HG03095 (cell line): ENCODE results near the gene RNF217.
"Not testable (repeated sequence)": the region's sequence is repeated elsewhere in the genome, so short reads cannot be mapped to it uniquely, and the experiment has no call there.

Experiments used
- ATAC-seq: cut with Tn5 transposase; IDR thresholded peaks from one replicate; pipeline ENCODE4 v1.9.1; 2021; ENCODE audit warnings: moderate library complexity; ENCODE audit not compliant: unreplicated experiment

RNF217 gene

DNA sequence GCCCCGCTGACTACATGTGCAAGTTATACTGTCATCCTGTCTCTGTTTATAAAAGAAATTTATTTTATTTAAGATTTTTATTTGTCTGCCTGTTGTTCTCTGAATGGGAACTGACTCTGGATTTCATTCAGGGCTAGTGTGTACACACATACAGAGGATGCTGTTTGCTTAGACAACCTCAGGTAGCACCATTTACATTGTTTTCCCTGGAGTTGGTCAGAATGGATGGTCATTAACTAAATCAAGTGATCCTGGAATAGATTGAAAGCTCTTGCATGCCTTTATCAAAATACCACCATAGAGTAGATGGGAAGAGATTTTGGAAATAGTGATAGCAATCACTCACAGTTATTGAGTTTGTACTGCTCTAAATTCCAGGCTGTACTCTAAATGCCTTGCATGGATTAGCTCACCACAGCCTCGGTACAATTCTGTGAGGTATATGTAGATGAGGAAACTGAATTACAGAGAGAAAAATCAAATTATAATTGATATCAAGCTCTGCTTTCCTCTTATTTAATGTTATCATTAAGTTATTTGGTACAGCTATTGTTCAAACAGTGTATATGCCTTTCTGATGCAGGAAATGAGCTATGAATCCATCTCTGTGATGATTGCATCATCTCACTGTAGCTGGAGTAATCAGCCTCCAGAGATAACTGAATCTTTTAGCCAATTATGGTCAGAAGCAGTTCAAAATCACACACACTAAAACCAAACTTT, 51.9 kb downstream of the RNF217 start:
- no peak for ATAC-seq

DNA sequence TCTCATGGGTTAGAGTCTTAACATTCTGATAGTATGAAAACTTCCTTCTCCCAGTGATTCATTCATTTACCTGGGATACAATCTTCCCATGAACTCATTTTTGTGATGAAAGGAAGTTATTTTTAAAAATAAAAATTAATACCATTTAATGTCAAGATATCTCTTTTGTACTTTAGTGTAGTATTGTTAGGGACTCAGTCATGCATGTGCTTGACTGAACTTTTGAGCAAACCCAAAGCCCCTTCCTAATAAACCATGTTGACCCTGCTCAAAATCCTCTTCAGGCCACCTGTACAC, 52.4 kb downstream of the RNF217 start:
- ATAC-seq, result no peak

DNA sequence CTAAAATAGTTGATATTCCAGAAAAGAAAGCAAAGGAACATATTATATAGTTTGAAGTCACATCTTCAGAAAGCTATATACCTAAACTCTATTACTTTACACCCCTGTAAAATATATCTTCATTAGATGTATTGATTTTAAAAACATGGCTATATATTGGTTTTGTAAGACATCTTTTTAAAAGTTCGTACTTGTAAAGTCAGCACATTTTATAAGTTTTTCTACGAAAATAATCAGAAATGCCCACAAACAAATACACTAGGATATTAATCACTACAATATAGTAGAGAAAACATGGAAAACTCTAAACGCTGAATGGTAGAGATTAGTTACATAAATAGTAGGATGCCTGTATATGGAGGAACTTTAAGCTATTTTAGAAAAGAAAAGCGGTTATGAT, 52.9 kb downstream of the RNF217 start:
- no peak for ATAC-seq

DNA sequence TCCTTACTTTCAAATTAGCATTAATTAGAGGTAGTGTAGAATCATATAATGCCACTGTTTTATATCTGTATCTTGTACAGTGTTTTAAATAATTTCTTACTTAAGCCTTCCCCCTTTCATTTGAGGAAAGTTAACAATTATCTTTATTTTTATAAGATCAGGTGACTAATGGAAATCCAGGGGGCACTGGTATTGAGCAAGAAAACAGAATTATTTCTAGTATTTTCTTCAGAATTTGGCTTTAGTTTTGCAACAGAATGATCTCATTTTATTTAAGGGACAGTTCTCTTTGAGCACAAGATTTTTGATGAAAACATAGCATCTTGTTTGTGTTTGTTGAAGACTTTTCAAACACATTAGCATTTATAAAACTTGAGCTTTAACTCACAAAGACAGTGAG, 55.9 kb downstream of the RNF217 start:
- no peak for ATAC-seq

DNA sequence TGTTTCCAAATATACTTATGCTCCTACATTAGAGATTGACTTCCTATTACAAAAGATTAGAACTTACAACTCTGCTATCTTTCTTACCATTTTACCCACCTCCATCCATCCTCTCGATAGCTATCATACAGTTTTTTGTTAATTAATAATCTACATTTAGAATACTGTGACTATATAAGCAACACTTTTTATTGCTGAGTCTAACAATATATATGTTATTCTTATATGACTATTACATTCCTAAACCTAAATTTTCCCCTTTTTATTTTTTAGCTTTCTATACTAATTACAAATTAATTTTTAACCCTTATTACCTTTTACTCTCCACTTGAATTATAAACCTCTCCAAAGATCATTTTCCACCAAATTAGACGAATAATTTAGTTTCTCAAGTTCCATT, 57.0 kb downstream of the RNF217 start:
- ATAC-seq, result no peak

DNA sequence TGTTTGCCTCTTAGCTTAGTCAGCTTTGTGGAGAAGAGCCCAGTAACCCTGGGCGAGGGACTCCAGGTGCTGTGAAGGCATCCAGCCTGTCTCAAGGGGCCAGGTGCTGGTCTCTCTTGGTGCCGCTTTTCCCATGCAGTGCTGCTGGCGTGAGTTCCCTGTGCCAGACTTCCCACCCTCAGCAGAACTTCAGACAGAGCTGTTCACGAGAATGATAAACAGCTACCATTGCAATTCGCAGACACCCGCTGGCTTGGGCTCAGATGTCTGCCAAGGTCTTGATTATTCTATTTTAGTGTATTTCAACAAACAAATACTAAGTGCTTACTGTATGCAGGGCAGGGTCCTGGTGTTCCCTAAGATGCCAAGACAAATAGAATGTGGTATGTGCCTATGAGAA, 57.7 kb downstream of the RNF217 start:
- ATAC-seq, result no peak

DNA sequence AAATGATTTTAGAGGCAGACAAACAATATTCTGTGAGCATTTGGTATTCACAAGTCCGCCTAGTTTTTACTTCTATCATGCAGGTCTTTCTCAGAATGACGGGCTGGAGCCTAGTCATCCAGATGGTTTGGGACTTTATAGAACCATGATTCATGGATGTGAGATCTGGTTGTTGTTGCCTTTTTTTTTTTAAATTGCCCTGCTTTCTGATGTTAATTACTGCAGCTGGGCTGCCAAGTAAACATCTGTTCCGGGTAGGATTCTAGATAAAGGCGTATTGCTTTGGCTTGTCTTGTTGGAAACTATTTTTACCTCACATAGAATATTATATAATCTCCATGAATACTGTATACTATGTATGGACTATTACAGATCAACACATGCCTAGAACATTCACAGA, 58.1 kb downstream of the RNF217 start:
- ATAC-seq, result no peak

DNA sequence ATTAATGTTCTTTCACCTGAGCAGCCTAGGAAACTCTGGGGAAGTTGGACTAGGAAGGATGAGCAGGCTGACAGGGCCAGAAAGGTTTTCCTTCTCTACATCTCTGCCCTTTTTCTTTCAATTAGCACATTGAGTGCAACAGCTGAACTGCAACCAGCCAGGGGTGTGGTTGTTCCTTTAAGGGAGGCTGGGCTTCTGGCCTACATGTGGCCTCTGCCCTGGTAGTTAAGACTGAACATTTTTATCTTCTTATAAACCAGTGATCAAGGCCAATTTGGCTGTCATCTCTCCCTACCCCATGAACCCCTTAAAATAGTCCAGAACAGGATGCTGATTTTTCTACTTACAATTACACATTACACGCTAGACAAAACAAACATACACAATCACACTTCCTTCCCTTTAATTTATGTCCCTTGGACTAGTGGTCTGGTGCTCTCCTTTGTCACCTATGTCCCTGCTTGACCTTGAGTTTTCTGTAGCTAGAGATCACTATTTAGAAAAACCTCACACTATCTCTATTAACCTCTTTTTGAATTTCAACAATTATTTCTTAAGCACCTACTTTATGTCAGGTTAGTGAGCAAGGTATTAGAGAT, 60.3 kb downstream of the RNF217 start:
- ATAC-seq, result no peak

DNA sequence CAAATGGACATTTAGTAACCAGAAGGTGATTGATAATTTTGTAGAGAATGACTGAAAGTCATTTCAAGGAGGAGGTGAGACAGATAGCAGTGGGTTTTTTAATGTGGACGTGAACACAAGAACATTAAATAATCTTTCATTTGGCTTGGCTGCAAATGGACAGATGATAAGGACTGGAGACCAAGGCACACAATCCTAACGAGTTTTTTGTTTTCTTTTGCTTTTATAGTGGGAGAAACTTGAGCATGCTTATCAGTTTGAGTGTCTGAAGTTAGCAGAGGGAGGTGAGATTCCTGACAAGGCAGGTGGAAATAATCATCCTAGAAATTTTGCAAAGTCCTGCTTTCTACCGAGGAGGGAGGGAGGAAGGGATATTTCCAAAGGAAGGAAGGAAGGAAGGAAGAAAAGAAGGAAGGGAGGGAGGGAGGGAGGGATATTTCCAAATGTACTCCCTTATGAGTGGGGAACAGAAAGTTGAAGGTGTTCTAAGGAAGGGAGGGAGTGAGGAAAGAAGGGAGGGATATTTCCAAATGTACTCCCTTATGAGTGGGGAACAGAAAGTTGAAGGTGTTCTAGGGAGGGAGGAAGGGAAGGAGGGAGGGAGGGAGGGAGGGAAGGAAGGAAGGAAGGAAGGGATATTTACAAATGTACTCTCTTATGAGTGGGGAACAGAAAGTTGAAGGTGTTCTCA, 63.1 kb downstream of the RNF217 start:
- no peak for ATAC-seq

DNA sequence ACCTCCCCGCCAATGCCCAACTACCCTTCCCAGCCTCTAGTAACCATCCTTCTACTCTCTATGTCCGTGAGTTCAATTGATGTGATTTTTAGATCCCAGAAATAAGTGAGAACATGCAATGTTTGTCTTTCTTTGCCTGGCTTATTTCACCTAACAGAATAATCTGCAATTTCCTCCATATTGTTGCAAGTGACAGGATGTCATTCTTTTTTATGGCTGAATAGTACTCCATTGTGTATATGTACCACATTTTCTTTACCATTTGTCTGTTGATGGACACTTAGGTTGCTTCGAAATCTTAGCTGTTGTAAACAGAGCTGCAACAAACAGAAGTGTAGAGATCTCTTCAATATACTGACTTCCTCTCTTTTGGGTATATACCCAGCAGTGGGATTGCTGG, 65.0 kb downstream of the RNF217 start:
- ATAC-seq, result no peak

DNA sequence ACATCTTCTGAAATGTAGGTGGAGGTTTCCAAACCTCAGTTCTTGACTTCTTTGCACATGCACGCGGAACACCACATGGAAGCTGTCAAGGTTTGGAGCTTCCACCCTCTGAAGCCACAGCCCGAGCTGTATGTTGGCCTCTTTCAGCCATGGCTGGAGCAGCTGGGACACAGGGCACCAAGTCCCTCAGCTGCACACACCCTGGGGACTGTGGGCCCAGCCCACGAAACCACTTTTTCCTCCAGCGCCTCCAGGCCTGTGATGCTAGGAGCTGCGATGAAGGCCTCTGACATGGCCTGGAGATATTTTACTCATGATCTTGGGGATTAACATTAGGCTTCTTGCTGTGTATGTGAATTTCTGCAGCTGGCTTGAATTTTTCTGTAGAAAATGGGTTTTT, 68.7 kb downstream of the RNF217 start:
- no peak for ATAC-seq

DNA sequence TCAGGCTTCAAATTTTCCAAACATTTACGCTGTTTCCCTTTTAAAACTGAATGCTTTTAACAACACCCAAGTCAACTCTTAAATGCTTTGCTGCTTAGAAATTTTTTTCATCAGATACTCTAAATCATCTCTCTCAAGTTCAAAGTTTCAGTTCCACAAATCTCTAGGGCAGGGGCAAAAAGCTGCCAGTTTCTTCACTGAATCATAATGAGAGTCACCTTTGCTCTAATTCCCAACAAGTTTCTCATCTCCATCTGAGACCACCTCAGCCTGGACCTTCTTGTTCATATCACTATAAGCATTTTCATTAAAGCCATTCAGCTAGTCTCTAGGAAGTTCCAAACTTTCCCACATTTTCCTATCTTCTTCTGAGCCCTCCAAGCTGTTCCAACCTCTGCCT, 69.1 kb downstream of the RNF217 start:
- no peak for ATAC-seq

DNA sequence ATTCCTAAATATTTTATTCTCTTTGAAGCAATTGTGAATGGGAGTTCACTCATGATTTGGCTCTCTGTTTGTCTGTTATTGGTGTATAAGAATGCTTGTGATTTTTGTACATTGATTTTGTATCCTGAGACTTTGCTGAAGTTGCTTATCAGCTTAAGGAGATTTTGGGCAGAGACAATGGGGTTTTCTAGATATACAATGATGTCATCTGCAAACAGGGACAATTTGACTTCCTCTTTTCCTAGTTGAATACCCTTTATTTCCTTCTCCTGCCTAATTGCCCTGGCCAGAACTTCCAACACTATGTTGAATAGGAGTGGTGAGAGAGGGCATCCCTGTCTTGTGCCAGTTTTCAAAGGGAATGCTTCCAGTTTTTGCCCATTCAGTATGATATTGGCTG, 72.7 kb downstream of the RNF217 start:
- ATAC-seq, result not testable (repeated sequence)

DNA sequence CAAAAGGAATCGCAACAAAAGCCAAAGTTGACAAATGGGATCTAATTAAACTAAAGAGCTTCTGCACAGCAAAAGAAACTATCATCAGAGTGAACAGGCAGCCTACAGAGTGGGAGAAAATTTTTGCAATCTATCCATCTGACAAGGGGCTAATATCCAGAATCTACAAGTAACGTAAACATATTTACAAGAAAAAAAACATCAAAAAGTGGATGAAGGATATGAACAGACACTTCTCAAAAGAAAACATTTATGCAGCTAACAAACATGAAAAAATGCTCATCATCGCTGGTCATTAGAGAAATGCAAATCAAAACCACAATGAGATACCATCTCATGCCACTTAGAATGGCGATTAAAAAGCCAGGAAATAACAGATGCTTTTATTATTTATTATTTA, 74.2 kb downstream of the RNF217 start:
- ATAC-seq, result not testable (repeated sequence)

DNA sequence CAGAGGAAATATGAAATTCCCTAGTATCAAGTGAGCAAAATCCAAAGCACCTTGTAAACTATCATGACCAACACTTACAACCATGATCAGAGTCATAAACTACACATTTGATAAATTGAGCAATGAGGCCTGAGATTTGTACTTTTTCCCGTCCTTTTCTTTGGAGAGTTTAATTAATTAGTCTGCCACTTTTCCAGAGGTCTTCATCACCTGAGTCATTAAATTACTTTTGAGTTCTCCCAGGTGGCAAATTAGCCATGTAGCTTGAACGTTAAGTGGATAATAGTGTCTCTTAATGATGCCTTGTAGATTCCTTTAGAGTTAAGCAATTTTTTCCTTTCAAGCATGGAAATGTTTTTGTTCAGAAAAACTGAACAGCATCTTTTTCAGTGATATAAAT, 75.6 kb downstream of the RNF217 start:
- ATAC-seq, result no peak

DNA sequence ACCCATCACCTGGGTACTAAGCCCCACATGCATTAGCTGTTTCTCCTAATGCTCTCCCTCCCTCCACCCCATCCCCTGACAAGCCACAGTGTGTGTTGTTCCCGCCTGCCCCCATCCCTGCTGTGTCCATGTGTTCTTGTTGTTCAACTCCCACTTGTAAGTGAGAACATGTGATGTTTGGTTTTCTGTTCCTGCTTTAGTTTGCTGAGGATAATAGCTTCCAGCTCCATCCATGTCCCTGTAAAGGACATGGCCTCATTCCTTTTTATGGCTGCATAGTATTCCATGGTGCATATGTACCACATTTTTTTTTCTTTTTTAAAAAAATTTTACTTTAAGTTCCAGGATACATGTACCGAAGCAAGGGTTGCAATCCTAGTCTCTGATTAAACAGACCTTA, 76.7 kb downstream of the RNF217 start:
- ATAC-seq, result no peak

DNA sequence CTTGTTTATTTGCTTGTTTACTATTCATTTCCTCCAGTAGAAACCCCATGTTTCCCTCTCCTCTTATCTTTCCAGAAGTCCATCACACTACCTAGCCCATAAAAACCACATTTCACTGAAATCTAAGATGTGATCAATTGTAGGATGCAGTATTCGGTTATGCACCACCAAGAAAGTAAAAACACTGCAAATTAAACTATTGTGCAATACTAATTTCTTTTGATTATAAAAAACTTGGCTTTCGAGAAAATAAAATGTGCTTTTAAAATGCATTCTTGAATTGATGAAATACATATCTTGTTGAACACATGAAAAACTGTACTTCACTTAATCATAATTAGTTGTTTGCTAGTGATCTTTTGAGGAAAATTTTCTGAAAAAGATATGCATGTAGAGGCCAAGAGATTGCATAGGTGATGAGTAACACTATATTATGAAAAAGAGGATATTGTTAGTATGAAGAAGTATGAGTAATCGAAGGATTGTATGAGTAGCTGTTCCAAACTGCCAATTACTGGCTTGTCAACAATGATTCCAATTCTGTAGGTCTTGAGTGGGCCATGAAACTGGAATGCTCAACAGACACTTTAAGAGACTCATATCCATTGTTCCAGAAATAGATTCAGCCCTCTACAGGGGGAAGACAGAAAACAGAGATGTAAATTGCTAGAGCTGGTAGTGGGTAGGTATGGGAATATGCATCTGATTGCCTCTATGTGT, 79.7 kb downstream of the RNF217 start:
- ATAC-seq, result no peak

DNA sequence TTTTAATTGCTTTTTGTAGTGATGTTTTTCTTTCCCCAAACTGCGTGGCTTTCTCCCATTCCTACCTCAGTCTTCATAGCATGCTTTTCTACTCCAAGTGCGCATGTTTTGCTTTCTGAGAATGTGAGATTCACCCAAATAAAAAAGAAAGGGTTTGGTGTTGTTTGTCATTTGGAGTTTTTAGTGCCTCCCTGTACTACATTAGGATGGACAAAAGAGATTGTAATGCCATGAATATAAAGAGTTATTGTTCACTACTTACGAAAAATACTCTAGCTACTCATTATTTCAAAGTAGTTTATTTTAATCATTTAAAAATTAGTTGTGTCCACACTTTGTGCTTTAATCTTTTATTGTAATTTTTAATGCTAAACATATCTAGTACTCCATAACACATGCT, 81.8 kb downstream of the RNF217 start:
- ATAC-seq, result no peak

DNA sequence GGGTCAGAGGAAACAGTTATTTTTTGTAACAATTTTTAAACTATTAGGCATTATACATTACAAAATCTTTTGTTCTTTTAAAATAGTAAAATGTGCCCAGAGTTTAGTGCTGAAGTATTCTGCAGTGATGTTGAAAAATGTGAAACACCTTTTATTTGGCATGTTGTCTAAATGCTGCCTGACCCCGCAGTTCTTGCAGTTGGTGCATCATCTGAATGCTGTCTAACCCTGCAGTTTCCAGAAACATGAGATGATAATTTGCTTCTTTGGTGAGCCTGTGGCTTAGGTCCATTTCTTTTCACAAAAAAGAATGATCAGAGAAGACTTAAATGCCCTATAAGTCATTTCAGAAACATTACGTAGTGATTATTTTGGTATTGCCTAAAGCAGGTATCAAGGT, 82.4 kb downstream of the RNF217 start:
- ATAC-seq, result no peak

DNA sequence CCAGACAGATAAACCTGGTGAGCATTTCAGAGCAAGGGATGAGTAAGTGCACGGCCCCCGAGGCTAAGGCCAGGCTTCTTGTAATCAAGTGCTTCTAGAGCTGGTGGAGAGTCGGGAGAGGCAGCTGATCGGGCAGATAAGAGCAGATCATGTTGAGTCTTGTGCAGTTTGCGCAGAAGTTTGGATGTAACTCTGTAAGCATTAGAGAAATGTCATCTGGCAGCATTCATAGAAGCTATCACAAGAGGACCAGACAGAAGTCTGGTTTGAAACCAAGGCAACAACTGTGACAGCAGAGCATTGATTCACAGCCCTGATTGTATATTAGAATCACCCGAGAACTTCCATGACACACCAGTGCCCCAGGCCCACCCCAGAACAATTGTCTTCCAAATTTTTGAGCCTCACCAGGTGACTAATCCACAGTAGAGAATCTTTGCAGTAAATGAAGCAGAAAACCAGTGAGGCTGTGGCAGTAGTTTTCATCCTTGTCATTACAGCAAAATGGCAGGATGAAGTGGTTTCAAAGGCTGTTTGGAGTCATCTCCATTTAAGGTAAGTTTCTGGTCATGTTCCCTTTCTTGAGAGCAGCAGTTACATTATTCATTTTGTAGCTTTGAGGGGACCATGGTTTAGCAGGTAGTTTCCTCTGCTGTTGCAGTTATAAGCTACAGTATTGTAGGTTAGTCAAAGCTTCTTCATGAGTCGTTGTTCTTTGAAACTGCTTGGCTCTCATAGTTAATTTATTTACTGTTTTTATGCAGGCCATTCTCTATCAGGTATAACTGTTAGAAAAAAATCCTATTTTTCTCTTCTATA, 84.1 kb downstream of the RNF217 start:
- no peak for ATAC-seq

DNA sequence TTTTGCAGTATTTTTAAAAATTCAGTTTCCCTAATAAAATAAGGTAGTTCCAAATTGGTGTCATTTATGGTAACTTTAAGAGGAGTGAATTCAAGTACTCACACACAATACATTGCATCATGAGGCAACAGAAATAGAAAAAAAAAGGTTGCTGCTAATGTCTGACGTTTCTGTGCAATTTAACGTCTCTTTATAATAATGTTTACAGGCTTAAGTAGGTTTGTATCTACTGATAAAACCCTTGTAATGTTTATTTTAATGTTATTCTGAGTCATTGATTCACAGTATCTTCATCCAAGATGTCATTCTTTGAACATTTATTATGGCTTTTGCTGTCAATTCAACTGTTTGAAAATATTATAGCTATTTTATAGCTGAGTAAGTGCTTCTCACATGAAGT, 86.0 kb downstream of the RNF217 start:
- ATAC-seq, result no peak
